ENCODE measurements around the gene RNASEH2A. TPM values are rescaled to one million over a fixed set of nuclear protein-coding genes. Genes with fewer than 3 reads are reported as not detected.

Gene RNASEH2A
- total and polyA plus RNA-seq, 2 of the 13 experiments (the other 11 are each of a cell fraction or from before 2014, with no cell fraction given), result 25.1 to 35.8 TPM

GRCh38 chr19:12793290-12794195, 12.8 kb upstream of the RNASEH2A start (continued):
- TF ChIP-seq, protein P1, sequence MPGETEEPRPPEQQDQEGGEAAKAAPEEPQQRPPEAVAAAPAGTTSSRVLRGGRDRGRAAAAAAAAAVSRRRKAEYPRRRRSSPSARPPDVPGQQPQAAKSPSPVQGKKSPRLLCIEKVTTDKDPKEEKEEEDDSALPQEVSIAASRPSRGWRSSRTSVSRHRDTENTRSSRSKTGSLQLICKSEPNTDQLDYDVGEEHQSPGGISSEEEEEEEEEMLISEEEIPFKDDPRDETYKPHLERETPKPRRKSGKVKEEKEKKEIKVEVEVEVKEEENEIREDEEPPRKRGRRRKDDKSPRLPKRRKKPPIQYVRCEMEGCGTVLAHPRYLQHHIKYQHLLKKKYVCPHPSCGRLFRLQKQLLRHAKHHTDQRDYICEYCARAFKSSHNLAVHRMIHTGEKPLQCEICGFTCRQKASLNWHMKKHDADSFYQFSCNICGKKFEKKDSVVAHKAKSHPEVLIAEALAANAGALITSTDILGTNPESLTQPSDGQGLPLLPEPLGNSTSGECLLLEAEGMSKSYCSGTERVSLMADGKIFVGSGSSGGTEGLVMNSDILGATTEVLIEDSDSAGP (CRISPR knock-in tag; IDR thresholded peaks at IDR 0.05; ENCODE audit: borderline replicate concordance), result peak; percentile 51; the same call in 1 of the 2 replicates
- TF ChIP-seq ERF (CRISPR knock-in tag; IDR thresholded peaks at IDR 0.05) (peak; percentile 68), GPN1 (CRISPR knock-in tag; IDR thresholded peaks at IDR 0.05; ENCODE audit: borderline replicate concordance) (no peak), ZNF318 (CRISPR knock-in tag; IDR thresholded peaks at IDR 0.05) (no peak), POLR2G (IDR thresholded peaks at IDR 0.05; ENCODE audit: low read depth, low read length) (peak; percentile 78), ZNF775 (CRISPR knock-in tag; IDR thresholded peaks at IDR 0.05; ENCODE audit: borderline replicate concordance) (no peak), SKI (IDR thresholded peaks at IDR 0.05; ENCODE audit: partially characterized antibody) (peak; percentile 63), DMAP1 (CRISPR knock-in tag; IDR thresholded peaks at IDR 0.05) (peak; percentile 45; the same call in 1 of the 2 replicates), ZNF354B (CRISPR knock-in tag; IDR thresholded peaks at IDR 0.05) (no peak)
- TF ChIP-seq, protein P2, sequence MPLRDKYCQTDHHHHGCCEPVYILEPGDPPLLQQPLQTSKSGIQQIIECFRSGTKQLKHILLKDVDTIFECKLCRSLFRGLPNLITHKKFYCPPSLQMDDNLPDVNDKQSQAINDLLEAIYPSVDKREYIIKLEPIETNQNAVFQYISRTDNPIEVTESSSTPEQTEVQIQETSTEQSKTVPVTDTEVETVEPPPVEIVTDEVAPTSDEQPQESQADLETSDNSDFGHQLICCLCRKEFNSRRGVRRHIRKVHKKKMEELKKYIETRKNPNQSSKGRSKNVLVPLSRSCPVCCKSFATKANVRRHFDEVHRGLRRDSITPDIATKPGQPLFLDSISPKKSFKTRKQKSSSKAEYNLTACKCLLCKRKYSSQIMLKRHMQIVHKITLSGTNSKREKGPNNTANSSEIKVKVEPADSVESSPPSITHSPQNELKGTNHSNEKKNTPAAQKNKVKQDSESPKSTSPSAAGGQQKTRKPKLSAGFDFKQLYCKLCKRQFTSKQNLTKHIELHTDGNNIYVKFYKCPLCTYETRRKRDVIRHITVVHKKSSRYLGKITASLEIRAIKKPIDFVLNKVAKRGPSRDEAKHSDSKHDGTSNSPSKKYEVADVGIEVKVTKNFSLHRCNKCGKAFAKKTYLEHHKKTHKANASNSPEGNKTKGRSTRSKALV (CRISPR knock-in tag; IDR thresholded peaks at IDR 0.05), result no peak
- TF ChIP-seq, protein P3, sequence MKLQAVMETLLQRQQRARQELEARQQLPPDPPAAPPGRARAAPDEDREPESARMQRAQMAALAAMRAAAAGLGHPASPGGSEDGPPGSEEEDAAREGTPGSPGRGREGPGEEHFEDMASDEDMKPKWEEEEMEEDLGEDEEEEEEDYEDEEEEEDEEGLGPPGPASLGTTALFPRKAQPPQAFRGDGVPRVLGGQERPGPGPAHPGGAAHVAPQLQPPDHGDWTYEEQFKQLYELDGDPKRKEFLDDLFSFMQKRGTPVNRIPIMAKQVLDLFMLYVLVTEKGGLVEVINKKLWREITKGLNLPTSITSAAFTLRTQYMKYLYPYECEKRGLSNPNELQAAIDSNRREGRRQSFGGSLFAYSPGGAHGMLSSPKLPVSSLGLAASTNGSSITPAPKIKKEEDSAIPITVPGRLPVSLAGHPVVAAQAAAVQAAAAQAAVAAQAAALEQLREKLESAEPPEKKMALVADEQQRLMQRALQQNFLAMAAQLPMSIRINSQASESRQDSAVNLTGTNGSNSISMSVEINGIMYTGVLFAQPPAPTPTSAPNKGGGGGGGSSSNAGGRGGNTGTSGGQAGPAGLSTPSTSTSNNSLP (IDR thresholded peaks at IDR 0.05; ENCODE audit: low read depth, low read length), result no peak
- TF ChIP-seq, protein P4, sequence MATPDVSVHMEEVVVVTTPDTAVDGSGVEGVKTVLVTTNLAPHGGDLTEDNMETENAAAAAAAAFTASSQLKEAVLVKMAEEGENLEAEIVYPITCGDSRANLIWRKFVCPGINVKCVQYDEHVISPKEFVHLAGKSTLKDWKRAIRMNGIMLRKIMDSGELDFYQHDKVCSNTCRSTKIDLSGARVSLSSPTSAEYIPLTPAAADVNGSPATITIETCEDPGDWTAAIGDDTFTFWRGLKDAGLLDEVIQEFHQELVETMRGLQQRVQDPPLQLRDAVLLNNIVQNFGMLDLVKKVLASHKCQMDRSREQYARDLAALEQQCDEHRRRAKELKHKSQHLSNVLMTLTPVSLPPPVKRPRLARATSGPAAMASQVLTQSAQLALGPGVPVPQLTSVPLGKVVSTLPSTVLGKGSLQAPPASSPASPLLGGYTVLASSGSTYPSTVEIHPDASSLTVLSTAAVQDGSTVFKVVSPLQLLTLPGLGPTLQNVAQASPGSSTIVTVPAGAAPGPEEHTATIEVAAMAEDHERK (CRISPR knock-in tag; IDR thresholded peaks at IDR 0.05; ENCODE audit: low read depth), result no peak
